HTERT RPE-1 (cell line): ENCODE data around the gene CLDN10.

Experiments
- in situ Hi-C: fragments of 300-500 bp; cut with MboI; formaldehyde crosslinking; loops from 4 replicates; pipeline ENCODE4 v1.14.3; 2020; ENCODE audit warnings: low sequenced_read_pairs

Gene CLDN10

DNA sequence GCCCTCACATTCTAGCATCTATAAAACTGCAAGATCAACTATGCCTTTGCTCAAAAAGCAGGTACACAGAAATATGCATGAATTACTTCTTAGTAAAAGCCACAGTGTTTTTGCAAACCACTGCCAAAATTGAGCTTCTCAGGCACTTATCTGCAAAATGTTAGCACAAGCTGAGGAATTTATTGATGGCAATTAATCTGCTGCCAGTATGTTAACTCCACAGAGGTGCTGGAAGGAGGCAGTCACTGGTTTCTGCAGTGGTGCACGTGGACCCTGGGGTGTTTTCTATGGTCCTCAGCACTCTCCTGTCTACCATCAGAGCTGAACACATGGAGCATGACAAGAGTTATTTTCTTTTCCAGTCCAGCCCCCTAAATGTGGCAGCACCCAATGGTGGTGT, 44.2 kb downstream of the CLDN10 start:
- in situ Hi-C loops, result no loop called here

DNA sequence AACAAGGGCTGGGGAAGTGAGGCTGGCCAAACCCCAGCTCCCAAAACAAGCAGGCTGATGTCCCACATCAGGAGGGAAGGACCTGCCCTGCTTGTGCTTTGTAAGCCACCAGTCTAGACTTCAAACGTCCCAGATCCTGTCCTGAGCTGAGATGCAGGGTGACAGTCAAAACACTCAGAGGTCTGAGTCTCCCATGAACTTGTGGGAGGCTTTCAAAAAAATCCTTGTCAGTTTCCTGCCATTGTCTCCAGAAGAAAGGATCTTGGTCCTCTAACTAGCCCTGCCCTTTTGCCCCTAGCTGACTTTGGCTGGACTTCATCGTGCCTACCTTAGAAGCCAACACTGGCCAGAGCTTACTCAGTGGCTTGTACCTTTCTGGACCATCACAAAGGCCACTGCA, 48.7 kb downstream of the CLDN10 start:
- in situ Hi-C loops, result no loop called here

DNA sequence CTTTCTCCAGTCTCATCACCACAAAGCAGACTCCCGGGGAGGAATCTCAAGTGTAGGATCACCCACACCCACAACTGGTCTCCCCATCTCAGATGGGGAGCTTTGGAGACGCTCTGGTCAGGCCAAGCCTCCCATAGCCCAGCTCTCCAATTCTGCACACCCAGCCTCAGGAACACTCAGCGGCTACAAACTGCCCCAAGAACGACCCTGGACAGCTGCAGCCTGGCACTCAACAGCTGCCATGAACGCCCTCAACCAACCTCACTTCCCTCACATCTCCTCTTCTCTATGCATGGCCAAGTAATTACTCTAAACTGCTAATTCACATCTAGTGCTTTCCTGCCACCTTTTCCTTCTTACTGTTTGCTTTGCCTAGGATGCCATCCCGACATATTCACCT, 49.4 kb downstream of the CLDN10 start:
- in situ Hi-C loops, result no loop called here

DNA sequence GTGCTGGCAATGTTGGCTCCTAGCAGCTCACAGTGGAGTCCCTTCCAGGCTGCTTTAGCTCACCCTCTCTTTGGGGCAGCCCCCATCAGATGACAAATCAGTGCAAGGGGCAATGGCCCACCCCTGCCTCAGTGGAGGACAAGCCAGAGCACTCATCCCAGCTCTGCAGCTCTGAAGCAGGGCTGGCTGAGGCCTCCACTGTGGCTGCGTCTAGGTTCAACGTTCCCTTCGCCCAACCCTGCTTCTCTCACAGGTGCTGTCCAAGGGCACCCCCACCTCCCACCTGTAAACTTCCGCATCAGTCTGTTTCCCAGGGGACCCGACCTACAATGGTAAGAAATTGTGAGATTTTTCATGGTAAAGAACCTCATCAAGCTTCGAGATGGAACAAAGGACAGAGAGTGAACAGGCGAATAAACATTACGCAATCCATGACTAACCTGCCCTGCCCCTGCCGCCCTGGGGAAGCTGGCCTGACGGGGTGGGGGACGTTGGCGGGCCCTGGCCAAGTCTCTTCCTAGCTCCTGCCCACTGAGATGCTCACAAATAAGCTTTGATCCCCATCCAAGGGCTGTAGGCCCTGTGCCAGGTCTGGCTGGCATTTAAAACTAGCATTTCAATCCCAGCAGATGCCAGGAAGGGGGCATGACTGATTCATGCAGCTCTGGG, 51.5 kb downstream of the CLDN10 start:
- in situ Hi-C loops, result no loop called here

DNA sequence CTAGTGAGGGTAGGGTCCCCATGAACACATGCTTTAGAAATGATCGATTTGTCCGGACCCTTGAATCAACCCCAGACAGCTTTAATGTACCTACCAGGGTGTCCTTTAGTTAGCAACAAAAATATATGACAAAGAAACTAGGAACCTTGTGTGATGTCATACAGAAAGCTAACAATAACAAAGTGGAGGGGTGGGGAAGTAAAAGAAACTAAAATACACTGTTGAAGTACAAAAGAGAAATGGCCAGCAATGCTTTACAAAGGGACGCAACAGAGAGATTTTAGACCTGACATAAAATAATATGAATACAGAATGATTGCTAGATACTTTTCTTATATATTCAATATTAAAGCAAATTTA, 52.0 kb downstream of the CLDN10 start:
- in situ Hi-C loops, result no loop called here

DNA sequence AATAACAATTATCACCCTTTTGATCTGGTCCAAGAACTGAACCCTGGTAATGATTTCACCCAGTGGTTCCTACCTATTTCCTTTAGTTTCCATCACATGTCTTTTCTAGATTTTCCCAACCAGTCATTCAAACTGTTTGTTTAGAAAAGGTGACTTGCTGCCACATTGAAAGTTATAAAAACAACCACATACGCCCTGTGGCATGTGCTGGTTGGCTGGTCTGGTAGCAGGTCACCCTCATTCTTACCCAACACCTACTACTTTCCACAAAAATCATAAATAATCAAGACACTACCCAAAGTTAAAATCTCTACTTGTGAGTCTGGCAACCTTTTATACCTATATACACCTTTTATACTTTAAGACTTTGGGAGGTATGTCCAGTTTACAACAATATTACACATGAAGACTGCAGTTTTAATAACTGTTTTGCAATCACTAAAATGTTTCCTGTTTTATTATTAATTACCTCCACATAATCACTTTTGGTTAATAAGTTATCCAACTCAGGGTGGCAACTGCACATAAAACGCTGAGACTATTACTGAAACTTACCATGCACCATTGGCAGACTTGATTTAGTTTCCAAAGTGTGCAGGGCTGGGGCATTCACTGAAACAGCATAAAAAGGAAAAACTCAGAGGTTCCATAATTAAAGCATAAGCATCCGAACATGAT, 53.1 kb downstream of the CLDN10 start:
- in situ Hi-C loops, result no loop called here

DNA sequence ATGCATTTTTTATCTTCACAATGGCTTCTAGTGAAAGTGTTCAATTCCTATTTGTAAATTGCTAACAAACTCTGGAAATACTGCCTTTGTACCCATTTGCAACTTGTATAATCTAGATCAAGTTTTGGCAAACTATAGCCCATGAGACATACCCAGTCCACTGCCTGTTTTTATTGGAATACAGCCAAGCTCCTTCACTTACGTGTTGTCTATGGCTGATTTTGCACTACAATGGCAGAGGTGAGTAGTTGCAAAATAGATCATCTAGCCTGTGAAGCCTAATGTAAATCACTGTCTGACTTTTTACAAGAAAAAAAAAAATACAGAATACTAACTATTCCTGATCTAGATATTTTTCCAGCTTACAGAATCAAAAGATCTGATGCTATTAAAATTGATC, 54.8 kb downstream of the CLDN10 start:
- in situ Hi-C loops, result no loop called here

DNA sequence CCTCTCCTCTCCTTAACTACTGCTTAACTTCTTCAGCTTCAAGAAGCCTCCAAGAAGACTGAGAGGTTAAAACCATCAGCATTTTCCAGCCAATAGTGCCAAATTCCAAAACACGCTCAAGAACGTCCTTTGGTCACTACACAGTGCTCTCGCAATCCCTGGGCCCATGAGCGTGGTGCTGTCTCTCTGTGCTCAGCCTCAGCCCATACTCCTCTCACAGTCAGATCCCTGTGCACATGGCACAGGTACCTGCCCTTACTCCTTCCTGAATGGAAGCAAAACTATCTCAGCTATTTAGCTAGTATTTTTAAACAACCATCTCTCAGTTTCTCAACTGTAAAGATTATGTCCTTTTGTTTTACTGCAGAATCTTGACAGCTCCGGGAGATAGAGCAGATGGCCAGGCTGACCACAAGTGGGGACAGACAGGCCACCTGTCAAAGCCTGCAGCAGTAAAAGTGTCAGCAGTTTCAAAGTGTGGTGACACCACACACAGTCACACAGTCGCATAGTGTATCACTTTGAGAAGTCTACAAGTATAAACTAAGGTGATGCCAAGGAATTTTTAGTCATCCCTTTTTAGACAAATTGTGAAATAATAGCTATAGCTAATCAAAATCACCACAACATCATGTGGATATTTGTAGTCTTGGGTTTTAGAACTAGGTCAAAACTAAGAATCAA, 56.3 kb downstream of the CLDN10 start:
- in situ Hi-C loops, result no loop called here

DNA sequence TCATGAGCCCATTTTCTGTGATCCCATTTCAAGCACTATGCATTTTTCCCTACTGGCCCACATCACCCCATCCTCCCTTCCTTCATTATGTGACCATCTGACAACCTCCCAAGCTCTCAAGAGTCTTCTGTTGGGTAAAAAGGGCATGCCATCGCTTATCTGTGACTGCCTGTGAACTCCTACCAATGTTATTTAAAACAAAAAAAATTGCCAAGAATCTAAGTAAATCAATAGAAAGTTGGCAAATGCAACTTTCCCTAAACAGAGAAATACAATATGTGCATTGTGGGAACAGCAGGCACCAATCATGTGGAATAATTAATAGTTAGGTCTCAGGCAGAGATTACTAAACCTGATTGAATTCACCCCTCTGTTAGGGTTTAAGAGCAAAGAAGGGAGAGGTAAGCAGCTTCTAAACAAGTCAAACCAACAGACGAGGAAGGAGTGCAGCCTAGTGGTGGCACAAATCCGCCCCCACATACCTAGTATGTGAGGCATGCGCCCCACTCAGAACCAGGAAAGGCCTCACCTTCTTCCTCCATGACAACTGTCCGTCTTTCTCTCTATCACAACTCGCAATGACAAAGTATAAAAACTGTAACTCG, 62.2 kb downstream of the CLDN10 start:
- in situ Hi-C loops, result no loop called here

DNA sequence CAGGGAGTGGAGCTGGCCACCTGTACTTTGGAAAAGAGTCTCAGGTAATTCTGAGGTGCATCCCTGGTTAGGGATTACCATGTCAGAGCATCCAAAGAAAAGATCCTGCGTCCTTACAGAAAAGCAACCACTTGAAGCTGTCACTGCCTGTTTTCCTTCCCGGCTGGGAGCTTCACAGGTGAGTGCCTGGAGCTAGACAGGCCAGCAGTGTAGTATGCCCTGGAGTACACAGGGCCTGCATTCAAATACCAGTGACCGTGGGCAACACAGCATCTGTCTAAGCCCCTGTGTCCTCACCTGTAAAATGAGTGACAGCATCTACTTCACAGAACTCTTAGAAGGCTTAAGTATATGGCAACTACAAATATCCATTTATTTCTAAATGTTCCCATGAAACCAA, 63.0 kb downstream of the CLDN10 start:
- in situ Hi-C loops, result no loop called here

DNA sequence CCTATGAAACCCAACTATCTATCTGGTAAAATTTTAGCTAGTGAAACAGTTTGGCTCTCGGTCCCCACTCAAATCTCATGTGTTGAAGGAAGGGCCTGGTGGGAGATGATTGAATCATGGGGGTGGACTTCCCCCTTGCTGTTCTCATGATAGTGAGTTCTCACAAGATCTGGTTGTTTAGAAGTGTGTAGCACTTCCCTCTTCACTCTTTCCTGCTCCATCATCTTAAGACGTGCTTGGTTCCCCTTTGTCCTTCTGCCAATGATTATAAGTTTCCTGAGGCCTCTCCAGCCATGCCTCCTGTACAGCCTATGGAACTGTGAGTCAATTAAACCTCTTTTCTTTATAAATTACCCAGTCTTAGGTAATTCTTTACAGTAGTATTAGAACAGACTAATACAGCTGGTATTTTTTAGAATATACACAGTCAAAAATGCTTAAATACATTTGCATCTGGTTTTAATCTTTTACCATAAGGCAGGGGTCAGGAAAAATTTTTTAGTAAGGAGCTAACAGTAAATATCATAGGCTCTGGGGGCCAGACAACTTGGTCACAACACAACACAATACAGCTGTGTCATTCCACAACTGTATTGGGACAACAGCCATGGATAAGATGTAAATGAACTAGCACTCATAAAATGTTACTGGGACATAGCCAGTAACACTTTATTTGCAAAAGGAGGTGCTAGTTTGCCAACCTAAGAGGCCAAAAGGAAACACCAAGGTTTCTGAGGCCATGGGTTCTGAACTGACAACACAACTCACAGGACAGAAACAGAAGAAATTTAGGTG, 67.7 kb downstream of the CLDN10 start:
- in situ Hi-C loops, result no loop called here

DNA sequence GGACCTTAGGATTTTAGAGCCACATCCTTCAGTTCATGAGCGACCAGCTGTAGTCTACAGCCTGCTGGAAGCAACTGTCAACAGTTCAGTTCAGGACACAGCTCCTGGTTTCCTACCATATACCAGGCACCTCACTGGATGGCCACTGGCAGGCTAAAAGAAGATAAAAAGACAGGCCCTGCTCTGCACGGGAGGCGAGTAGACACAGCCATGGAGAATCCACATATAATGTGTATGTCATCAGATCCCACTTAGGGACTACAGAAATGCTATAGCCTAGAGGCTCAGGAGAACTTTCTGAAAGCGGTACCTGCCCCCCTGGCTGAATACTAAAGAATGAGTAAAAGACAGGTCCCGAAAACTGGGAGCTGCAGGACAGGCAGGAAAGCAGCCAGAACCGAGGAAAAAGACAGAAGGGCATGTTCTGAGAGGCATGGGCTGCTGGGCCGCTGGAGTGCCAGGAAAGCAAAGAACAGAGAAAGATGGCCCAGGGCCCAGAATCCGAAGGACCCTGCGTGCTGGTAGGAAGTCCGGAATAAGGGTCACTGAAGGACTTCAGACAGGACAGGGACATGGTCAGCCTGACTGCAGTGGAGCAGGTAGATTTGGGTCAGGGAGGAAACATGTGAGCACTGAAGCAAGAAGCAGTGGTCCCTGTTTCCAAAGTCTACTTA, 68.4 kb downstream of the CLDN10 start:
- in situ Hi-C loops, result no loop called here

DNA sequence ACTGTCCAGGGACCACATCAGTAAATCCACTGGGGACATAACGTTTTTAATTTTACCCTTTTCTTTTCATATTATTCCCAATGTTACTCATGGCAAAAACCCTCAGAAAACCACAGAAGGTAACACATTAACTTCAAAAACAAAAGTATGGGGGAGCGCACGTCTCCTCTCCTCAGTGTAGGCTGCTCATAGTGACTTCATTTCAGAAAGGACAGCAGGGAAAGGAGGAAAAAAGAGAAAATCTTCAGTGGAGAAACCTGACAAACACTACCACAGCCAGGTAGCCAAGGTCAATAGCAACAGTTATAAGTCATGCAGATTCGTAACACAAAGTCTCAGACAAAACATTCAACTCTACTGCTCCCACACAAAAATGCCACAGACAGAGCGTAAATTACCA, 70.6 kb downstream of the CLDN10 start:
- in situ Hi-C loops, result no loop called here

DNA sequence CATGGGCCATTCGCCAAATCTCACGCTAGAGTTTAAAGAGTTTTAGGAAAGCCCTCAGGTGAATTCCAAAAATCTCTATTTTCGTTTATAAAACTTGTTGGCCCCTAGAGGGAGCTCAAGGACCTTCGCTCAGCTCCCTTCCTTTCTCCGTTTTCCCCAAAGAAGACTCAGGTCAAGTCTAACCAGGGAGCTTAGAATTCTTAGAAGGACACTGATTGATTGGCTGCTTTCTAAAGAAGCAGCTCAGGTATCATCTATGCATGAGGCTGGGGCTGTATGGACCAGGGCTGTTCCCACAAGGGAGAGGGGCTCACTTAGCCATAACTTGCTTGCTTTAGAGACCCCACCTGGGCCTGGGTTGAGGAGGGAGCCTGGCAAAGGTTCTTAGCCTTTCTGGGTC, 71.5 kb downstream of the CLDN10 start:
- in situ Hi-C loops, result no loop called here

DNA sequence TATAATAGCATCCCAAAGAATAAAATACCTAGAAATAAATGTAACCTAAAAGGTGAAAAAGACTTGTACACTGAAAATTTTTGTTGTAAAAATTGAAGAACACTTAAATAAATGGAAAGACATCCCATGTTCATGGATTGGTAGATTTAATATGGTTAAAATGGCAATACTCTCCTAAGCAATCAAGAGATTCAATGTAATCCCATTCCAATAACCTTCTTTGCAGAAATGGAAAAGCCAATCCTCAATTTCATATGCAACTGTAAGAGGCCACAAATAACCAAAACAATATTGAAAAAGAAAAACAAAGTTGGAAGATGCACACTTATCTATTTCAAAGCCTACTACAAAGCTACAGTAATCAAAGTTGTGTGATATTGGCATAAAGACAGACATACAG, 74.2 kb downstream of the CLDN10 start:
- in situ Hi-C loops, result no loop called here

DNA sequence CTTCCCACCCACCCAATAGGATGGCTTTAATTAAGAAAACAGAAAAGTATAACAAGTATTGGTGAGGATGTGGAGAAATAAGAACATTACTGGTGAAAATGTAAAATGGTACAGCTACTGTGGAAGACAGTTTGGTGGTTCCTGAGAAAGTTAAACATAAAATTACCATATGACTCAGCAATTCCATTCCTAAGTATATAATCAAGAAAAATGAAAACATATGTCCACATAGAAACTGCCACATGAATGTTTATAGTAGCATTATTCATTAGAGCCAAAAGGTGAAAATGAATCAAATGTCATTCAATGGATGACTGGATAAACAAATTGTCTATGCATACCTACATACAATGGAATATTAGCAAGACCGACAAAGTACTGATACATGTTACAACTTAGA, 75.1 kb downstream of the CLDN10 start:
- in situ Hi-C loops, result no loop called here

DNA sequence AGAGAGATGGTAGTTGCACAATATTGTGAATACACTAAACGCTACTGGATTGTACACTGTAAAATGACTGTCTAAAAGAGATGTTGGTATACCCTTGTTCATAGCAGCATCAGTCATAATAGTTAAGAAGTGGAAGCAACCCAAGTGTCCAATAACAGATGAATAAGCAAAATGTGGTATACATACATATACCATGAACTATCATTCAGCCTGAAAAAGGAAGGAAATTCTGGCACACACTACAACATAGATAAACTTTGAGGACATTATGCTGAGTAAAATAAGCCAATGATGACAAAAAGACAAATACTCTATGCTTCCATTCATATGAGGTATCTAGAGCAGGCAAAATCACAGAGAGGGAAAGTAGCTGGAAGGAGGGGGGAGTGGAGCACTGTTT, 76.0 kb downstream of the CLDN10 start:
- in situ Hi-C loops, result no loop called here

DNA sequence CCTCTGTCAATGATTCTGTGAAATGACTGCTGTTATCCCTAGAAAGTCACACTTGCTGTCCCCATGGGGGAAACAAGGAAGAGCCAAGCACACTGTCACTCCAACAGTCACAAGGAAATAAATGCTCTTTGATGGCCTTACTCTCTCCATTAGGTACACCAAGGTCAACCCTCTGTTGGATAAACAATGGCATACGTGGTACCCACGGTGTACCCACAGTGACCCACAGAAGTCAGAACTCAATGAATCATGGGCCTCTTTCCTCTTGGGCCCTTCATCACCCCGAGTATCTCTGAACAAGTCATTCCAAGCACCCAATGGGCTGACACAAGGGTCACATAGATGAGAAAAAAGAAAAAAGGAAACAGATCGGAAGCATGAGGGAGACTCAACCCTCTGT, 76.6 kb downstream of the CLDN10 start:
- in situ Hi-C loops, result no loop called here
